GM15510 (cell line): ENCODE measurements around the gene PGF.

Source experiments
- POLR2A ChIP-seq: IDR thresholded peaks from 3 replicates; pipeline ENCODE4 v1.6.1; 2011; ENCODE audit warnings: borderline replicate concordance; ENCODE audit not compliant: insufficient read length; ENCODE audit errors: extremely low read depth

PGF gene

DNA sequence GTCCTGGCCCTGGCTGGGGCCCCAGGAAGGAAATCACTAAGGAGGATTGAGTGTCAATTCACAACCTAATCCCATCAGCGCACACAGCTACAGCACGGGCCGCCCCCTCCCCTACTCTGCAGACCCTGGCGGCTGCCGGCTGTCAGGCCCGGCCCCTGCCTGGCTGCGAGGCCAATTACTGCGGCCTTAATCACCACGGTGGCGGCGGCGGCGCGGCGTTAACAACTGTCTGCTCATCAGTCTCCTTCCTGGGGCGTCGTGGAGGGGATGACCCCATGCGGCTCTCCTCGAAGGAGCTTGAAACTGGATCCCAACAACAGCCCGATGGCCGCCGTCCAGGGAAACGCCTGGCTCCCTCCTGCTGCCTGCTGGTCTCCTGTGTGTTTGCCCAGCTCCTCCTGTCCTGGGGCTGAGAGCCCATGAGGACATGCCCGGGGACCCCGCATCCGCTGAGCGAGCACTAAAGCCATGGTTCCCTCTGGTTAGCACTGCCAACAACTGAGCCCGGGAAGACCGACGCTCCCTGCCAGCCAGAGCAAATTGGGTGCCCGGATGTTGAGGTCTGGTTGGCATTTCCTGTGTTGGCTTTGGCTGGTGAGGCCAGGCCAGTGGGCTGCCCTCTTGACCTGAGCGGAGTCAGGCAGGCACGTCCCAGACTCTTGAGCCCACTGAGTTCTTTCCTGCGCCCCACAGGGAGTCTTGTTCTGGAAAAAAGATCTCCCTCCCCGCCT is 25.5 kb upstream of the PGF start:
- no peak for TF ChIP-seq POLR2A

DNA sequence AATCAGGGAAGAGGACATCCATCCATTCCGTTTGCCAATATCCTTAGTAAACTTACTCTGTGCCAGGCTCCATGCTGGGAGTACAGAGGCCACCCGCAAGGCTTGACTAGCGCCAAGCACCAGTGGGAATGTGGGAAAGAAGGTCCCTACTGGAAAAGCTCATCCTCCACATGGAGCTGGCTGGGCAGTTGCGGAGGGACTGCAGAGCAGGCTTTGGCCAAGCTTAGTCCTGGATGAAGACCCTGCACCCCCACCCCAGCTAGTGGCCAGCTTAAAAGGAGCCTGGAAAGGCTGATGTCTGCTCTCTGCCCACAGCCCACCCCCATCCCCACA is 25.0 kb upstream of the PGF start:
- TF ChIP-seq POLR2A: no peak

DNA sequence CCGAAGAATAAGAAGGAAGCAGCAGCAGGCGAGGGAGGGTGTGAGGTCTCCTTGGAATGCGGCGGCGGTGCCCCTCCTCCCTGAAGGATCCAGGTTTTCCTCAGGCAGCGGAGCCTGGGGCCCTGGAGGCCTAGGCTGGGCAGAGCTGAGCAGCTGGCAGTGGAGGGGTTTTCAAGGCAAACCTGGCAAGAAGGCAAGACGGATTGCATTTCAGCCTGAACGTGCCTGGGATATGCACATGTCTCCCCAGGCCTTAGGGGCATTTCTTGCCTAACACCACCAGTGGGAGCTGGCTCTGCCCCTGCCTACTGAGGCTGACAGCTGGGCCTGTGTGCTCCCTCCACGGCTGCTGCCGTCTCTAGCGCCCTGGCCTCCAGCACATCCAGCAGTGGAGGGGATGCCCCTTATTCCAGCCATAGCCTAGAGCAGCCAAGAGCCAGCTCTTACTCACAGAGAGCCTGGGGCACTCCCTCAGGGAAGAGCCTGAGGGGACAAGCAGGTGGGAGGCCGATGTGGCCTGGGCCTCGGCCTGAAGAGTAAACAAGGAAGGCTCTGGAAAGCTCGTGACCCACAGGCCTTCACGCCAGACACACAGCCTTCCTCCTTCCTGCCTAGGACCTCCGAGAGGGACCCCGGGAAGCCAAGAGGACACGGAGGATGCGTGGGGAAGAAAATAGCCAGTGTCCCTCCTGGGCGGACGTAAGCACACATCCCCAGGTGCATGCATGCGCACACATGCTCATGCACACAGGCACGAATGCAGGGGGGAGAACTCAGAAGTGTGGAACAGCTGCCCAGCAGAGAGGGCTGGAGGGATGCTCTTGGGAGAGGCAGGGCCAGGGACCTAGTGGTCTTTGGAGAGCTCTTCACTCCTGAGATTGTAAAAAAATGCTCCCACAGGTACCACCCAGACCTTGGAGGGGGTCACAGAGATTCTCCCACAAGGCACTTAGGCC is 24.3 kb upstream of the PGF start:
- TF ChIP-seq POLR2A: no peak

DNA sequence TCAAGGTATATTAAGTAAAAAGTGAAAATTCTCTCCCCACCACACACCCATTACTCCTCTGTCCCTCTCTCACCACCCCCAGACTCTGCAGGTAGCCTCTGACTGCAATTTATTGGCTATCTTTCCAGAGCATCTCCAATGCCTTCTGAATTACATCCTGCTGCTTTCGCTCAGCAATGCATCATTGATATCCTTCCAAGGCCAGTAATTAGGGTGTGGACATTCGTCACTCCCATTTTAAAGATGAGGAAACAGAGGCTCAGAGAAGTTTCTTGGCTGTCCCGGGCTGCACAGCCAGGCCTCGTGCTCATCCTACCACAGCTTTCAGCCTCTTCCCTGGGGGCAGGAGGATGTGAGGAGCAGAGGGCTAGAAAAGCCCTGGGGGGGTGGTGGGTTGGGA is 23.6 kb upstream of the PGF start:
- no peak for TF ChIP-seq POLR2A

DNA sequence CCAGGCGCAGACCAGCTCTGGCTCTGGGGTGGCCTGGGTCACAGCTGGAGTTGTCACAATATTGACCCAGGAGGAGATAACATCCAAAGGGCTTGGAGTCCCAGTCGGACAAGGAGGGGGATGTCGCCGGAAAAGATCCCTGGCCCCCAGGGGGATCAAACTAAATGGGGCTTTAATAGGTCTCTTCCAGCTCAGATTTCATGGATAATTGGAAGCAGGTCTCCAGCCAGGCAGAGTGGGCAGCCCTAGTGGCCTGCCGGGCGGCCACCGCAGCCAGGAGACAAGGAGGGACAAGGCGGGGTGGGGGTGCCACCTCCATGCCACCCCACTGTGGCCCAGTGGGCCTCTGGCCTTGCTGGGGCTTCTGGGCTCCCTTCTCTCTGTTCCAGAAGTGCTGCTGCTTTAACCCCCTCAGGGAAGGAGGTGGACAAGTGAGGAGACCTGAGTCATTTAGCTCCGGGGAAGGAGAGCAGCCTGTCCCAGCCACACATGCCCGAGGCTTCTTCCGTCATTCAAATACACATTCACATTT is 23.1 kb upstream of the PGF start:
- TF ChIP-seq POLR2A: no peak

DNA sequence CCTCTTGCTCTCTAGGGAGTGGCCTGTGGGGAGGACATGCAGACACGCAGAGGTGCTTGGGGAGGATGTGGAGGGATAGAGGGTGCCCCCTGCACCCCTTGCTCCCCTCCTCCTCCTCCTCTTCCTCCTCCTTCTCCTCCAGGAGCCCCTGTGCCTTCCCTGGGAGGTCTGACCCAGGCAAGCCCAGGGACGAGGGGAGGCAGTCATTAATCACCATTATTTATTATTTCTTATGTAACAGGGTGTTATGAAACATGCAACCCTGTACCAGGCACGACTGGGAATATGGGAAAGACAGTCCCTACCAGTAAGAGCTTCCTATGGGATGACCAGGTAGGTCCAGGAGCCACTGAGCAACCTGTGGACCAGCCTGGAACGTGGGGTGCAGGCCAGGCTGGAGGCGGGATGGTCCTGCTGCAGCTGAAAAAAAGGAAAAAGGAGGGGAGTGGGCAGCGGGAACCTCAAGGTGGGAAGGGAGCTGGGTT is 22.5 kb upstream of the PGF start:
- no peak for TF ChIP-seq POLR2A

DNA sequence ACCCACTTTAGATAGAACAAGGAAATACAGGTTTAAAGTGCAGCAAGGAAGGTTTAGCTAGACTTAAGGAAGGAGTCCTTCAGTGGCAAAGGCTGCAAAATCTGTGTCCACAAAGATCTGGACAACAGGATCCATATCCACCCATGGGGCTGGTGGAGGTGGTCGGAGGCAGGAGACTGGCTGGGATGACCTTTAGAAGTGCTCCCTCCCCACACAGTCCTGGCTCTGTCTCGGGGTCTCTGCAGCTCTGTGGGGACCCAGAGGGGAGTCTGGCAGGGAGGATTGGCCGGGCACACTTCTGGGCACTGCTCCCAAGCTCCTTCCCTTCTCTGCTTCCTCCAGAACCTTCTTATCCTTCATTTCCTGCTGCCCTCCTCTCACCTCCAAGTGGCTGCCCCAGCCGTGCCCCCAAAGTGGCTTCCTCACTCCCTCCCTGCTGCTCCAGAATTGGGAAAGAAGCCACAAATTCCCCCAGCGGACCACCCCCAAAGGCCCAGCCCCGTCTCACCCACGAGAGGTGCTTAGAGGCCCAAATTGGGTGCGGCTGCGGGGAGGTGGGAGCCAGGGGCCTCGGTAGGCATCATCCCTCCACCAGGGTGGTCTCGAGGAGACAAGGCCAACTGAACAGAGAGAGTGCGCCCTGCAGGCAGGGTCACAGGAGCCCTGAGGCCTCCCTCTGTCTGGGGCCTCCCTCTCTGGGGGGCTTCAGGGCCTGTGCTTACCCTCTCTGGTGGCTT is 21.9 kb upstream of the PGF start:
- TF ChIP-seq POLR2A: no peak

DNA sequence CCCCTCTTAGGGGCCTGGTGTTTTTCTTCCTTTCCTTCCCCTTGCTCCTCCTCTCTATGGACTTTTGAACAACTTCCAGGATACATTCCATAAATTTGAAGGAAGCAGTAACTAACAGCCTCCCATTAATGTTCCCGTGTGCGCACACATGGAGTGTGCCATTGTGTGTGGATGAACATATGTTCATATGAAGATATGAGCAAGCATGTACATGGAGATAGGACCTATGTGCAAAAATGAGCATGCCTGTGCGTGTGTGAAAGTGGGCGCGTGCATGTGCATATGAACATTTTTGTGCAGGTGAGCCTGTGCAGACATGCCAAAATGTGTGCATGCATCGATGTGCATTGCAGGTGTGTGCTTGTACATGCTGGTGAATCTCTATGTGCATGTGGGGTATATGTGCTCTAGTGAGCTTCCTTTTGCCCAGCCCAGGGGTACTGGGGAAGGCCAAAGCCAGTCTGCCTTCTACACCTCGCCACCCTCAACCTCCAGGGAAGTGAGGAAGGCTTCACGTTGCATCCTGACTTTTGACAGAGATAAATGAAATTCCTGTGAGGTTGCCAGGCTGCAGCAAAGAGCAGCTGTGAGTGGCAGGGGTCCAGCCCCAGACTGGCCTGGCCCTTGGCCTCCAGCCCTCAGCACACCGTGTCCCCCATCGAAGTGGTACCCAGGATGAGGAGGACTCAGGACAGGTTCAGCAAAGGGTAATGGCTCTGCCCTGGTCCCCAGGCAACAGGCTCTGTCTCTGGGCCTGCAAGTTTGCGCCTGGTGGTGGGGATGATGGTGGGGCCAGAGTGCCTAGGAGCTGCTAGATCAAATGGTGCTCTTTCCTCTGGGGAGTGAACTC is 21.1 kb upstream of the PGF start:
- no peak for TF ChIP-seq POLR2A

DNA sequence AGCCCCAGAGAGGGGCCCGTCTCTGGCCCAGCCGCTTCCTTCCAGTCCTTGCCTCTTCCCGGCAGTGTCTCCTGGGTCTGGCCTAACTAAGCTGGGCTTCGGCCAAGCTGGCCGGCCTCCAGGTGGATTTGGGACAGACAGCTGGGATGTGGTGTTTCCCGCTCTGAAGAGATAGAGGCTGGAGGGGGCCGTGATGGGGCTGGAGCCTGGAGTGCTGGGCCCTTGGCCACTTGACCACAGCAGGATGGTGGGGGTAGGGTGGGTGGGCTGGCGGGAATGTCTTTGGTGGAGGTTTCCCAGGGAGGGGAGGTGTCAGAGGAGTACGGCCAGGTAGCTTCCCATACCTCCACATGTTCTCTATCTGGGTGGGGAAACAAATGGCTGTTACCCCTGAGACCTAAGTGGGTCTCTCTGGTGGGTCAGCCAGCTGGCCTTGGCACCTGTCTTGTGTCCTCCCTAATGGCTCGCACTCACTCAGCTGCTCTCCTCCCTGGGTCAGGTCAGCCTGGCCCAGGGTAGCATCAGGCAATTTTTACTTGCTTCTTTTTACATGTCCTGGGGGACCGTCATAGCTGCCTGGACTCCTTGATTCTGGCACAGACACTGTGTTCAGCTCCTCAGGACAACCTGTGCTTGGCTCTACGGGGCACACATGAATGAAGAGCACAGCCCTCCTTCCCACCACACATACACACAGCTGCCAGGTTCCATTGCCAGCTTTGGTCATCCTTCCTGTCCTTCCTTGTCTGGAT is 19.8 kb upstream of the PGF start:
- TF ChIP-seq POLR2A: no peak

DNA sequence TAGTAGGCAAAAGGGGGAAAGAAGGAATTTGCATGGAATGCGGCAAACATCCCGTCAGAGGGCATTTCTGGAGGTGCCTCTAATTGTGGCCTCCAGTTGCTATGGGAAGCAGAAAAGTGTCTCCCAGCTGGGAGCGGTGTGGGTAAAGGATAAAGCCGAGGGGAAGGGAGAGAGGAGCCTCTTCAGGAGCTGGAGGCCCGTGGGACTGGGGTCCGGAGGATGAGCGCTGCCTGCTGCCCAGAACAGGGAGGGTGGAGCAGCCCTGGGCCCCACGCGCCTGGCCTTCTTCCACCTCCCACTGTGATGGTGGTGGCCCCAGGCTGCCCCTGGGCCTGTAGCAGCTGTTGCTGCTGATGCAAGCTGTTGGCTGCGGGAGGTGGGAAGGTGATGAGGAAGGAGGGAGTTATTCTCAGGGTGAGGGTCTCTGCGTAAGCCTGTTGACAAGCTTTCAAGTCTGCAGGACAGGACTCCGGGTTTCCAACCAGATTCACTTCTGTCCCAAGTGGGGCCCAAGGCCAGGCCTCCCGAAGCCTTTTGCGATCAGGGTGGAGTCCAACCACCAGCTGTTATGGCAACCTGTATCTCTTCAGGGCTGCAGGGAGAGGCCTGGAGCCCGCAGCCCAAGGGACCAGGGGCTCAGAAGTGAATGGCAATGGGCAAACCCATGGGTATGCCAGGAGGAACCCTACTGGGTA is 19.1 kb upstream of the PGF start:
- TF ChIP-seq POLR2A: no peak

DNA sequence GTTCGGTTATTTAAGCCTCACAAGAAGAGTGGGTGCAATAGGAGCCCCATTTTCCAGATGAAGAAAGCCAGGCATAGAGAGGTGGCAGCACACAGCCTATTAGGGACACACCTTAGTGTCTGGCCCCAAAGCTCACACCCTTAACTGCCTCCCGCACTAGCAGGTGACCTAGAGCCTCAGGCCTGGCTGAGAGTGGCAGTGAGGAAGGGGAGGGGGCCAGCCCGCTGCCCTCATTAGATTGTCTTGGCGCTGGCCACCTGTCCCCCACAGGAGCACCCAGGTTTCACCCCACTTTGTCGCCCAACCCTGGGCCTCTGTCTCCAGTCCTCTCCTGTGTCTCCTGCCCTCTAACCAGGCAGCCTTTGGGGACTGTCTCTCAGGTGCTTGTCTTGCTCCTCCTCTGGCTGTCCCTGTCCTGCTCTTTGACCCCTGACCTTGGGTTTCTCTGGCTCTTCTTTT is 18.5 kb upstream of the PGF start:
- TF ChIP-seq POLR2A: no peak

DNA sequence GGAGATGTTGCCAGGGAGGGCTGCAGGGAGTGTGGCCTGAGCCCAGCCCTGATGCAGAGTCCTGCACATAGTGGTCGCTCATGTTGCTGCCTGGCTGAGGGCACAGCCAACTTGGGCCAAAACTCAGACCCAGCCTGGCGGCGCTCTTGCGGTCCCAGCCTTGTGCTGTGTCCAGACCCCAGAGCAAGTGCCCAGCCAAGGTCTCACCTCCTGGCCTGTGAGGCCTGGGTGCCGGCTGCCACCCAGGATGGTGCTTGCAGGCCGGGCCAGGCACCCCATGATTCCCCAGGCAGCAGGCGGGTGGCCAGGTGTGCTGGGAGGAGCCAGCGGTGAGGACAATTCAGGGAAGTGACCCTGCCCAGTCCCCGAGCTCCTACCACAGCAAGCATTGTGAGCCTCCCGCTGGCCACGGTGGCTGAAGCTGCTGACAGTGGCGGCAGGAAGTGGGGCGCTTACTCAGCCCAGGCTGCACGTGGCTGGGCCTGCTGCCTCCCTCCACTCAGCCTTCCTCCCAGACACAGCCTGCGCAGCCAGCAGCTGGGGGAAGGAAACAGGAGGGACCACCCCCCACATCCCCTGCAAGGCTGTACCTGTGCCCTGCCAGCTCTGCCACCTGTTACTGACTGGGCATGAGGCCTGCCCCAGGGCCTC is 17.7 kb upstream of the PGF start:
- TF ChIP-seq POLR2A: no peak
